ENCODE data around the gene MPRIP.

DNA sequence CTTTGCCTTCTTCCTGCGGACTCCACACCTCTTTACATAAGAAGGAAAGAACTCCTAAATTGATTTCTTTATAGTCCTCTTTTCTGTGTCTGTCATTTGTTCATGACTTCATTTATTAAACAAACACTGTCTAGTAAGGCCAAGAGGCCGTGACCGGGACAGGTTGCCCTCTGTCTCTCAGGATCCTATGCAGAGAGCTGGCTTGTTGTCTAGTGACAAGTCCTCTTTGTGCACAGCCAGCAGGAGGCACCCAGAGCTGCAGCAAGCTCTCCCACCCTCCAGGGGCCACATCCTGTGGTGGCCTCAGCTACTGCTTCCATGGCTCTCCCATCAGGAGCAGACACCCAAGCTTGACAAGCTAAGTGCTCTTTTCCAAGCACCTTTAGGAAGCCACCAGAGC is 113.3 kb downstream of the MPRIP start:
- TF ChIP-seq, protein P1, sequence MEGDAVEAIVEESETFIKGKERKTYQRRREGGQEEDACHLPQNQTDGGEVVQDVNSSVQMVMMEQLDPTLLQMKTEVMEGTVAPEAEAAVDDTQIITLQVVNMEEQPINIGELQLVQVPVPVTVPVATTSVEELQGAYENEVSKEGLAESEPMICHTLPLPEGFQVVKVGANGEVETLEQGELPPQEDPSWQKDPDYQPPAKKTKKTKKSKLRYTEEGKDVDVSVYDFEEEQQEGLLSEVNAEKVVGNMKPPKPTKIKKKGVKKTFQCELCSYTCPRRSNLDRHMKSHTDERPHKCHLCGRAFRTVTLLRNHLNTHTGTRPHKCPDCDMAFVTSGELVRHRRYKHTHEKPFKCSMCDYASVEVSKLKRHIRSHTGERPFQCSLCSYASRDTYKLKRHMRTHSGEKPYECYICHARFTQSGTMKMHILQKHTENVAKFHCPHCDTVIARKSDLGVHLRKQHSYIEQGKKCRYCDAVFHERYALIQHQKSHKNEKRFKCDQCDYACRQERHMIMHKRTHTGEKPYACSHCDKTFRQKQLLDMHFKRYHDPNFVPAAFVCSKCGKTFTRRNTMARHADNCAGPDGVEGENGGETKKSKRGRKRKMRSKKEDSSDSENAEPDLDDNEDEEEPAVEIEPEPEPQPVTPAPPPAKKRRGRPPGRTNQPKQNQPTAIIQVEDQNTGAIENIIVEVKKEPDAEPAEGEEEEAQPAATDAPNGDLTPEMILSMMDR (IDR thresholded peaks at IDR 0.05): peak; percentile 20 to 42 (median 27)
- TF ChIP-seq POLR2A (IDR thresholded peaks at IDR 0.05): no peak
